ENCODE results near the gene GMCL2. TPM values are rescaled to one million over a fixed set of nuclear protein-coding genes. Genes with fewer than 3 reads are reported as not detected.

The GMCL2 gene
- total RNA-seq, 2 donors from 2014 or later: not detected

GRCh38 chr5:178176791-178177190, 10.4 kb downstream of the GMCL2 start:
- DNase-seq (ENCODE audit: low spot score in 2 of 2): no peak

GRCh38 chr5:178174456-178174855, 12.7 kb downstream of the GMCL2 start:
- DNase-seq (ENCODE audit: low spot score in 2 of 2) (no peak), ATAC-seq (no peak)
- H3K27ac Mint-ChIP-seq: no peak overlapping the region
- H3K36me3 Mint-ChIP-seq: no peaks in the 10 kb centered on the region
- H3K9me3 Mint-ChIP-seq: no peaks in the 10 kb centered on the region

More at GRCh38 chr5:178176791-178177190, 10.4 kb downstream of the GMCL2 start:
- H3K9me3 Mint-ChIP-seq: no peaks in the 10 kb centered on the region
- H3K27ac Mint-ChIP-seq: no peak overlapping the region
- no peak for ATAC-seq
- no peaks in the 10 kb centered on the region for H3K36me3 Mint-ChIP-seq

GRCh38 chr5:178170455-178170854, 16.7 kb downstream of the GMCL2 start:
- Mint-ChIP-seq H3K9me3 (no peaks in the 10 kb centered on the region), H3K36me3 (no peaks in the 10 kb centered on the region), H3K27ac (no peak overlapping the region)
- DNase-seq (ENCODE audit: low spot score in 2 of 2): no peak
- no peak for ATAC-seq

GRCh38 chr5:178165581-178165980, 21.6 kb downstream of the GMCL2 start:
- Mint-ChIP-seq H3K9me3 (no peaks in the 10 kb centered on the region), H3K36me3 (no peaks in the 10 kb centered on the region), H3K27ac (no peak overlapping the region)
- ATAC-seq: no peak
- peak in 1 of 2 donors; percentile 51 for DNase-seq (ENCODE audit: low spot score in 2 of 2)

GRCh38 chr5:178163772-178164735, 23.1 kb downstream of the GMCL2 start:
- Mint-ChIP-seq H3K36me3 (no peaks in the 10 kb centered on the region), H3K27ac (peak overlapping the region; percentile 41 to 65), H3K9me3 (no peaks in the 10 kb centered on the region)
- DNase-seq (ENCODE audit: low spot score in 2 of 2) (peak; percentile 86 to 99), ATAC-seq (peak; percentile 99)

- DNase-seq (ENCODE audit: low spot score in 2 of 2) (no peak), ATAC-seq (no peak)
- Mint-ChIP-seq H3K9me3 (no peaks in the 10 kb centered on the region), H3K27ac (no peak overlapping the region), H3K36me3 (no peaks in the 10 kb centered on the region)
Measured at GRCh38 chr5:178162481-178162880, 24.7 kb downstream of the GMCL2 start.

GRCh38 chr5:178160176-178160575, 27.0 kb downstream of the GMCL2 start:
- H3K36me3 Mint-ChIP-seq: no peaks in the 10 kb centered on the region
- DNase-seq (ENCODE audit: low spot score in 2 of 2) (no peak), ATAC-seq (no peak)
- H3K9me3 Mint-ChIP-seq: no peaks in the 10 kb centered on the region
- no peak overlapping the region for H3K27ac Mint-ChIP-seq

GRCh38 chr5:178155065-178155464, 32.1 kb downstream of the GMCL2 start:
- H3K9me3 Mint-ChIP-seq: no peaks in the 10 kb centered on the region
- no peak overlapping the region for H3K27ac Mint-ChIP-seq
- peaks cover 11 to 23% of the 10 kb centered on the region in 2 donors for H3K36me3 Mint-ChIP-seq
- DNase-seq (ENCODE audit: low spot score in 2 of 2): no peak
- ATAC-seq: no peak

GRCh38 chr5:178153530-178154340, 33.4 kb downstream of the GMCL2 start, which contains the start of gene NHP2:
Gene NHP2, minus strand, starts transcription at chr5:178153885. Its CDS starts 68 bp downstream, at chr5:178153817.
- ATAC-seq (peak; percentile 97 to 99), DNase-seq (ENCODE audit: low spot score in 2 of 2) (peak; percentile 99)
- Mint-ChIP-seq H3K36me3 (peaks cover 14 to 23% of the 10 kb centered on the region in 2 donors), H3K9me3 (no peaks in the 10 kb centered on the region), H3K27ac (peak within 1 kb of the TSS; percentile 96 to 97)

- ATAC-seq (no peak), DNase-seq (ENCODE audit: low spot score in 2 of 2) (no peak)
- no peaks in the 10 kb centered on the region for H3K9me3 Mint-ChIP-seq
- H3K36me3 Mint-ChIP-seq: peaks cover 23 to 24% of the 10 kb centered on the region in 2 donors
- peak overlapping the region; percentile 90 to 96 for H3K27ac Mint-ChIP-seq
Measured at GRCh38 chr5:178152491-178153444, 34.4 kb downstream of the GMCL2 start.

- peak overlapping the region; percentile 72 to 96 for H3K27ac Mint-ChIP-seq
- ATAC-seq (no peak), DNase-seq (ENCODE audit: low spot score in 2 of 2) (no peak)
- peaks cover 23 to 25% of the 10 kb centered on the region in 2 donors for H3K36me3 Mint-ChIP-seq
- no peaks in the 10 kb centered on the region for H3K9me3 Mint-ChIP-seq
Measured at GRCh38 chr5:178150977-178151734, 36.0 kb downstream of the GMCL2 start.

GRCh38 chr5:178149199-178149932, 37.8 kb downstream of the GMCL2 start:
- Mint-ChIP-seq H3K27ac (peak overlapping the region; percentile 70 to 96), H3K9me3 (no peaks in the 10 kb centered on the region), H3K36me3 (peaks cover 25 to 28% of the 10 kb centered on the region in 2 donors)
- no peak for DNase-seq (ENCODE audit: low spot score in 2 of 2)
- no peak for ATAC-seq

- ATAC-seq (no peak), DNase-seq (ENCODE audit: low spot score in 2 of 2) (no peak)
- Mint-ChIP-seq H3K9me3 (no peaks in the 10 kb centered on the region), H3K27ac (peak overlapping the region in 1 of 2 donors; percentile 43), H3K36me3 (peaks cover 14 to 22% of the 10 kb centered on the region in 2 donors)
Measured at GRCh38 chr5:178147406-178147805, 39.8 kb downstream of the GMCL2 start.

GRCh38 chr5:178145965-178146820, 41.0 kb downstream of the GMCL2 start:
- Mint-ChIP-seq H3K9me3 (no peaks in the 10 kb centered on the region), H3K27ac (peak overlapping the region; percentile 44 to 66), H3K36me3 (peaks cover 14 to 16% of the 10 kb centered on the region in 2 donors)
- peak; percentile 70 to 79 for ATAC-seq
- peak; percentile 67 to 71 for DNase-seq (ENCODE audit: low spot score in 2 of 2)

Data from activated naive CD4-positive, alpha-beta T cell treated with anti-CD3 and anti-CD28 coated beads, Interleukin-2, amount 50 U/mL, for 72 hours (primary cell).